ENCODE results near the gene GSTA1. TPM values are rescaled to one million over a fixed set of nuclear protein-coding genes. Genes with fewer than 3 reads are reported as not detected.
"Not testable (repeated sequence)": the region's sequence is repeated elsewhere in the genome, so short reads cannot be mapped to it uniquely, and the experiment has no call there.

Gene GSTA1
- polyA plus RNA-seq, 3 donors: 1.5 to 2.0 (median 1.9) TPM

DNA sequence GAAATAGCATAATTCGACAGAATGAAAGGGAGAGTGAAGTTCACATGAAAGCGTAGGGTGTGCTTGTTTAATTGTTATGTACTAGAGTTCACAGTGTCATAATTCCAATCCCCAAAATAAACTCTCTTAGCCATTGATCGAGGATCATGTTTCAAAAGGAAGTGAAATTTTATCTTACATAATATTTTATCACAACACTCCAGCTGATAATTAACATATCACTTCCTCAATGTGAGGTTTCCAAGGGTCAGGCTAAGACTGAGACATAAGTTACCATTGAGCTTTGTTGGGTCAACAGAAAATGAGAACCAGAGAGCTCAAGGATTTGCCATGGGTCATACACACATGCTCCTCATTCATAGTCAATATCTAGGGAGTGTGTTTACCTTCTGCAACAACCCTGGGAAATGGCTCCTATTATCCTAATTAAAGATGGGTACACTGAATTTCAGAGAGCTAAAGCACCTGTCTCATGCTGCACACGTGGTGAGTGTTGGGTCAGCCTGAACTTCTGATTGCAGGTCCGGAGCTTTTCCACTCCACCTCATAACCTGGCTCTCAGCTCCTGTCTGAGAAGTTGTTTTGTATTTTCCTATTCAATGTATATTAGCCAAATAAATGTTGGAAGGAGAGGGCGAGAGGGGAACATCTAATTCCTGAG, 43.4 kb downstream of the GSTA1 start:
- no peak for DNase-seq (ENCODE audit: low read depth in 3 of 3, low spot score in 2 of 3)

DNA sequence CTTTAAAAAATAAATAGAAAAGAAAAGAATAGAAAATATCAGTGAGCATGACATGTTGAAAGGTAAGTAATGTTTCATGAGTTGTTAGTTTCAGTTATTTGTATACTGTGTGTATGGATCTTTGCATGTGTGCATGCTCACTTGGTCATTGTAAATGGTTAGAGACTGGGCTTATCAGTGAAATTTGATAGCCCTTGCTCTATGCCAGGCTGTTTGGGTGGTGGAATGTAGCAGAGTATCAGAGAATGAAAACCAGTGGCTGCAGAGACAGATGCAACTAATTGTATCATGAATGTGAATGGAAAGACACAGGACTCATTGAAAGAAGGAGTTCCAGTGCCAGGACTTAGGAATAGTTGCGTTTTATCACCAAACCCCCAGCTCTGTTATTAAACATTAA, 44.5 kb downstream of the GSTA1 start:
- no peak for DNase-seq (ENCODE audit: low read depth in 3 of 3, low spot score in 2 of 3)

DNA sequence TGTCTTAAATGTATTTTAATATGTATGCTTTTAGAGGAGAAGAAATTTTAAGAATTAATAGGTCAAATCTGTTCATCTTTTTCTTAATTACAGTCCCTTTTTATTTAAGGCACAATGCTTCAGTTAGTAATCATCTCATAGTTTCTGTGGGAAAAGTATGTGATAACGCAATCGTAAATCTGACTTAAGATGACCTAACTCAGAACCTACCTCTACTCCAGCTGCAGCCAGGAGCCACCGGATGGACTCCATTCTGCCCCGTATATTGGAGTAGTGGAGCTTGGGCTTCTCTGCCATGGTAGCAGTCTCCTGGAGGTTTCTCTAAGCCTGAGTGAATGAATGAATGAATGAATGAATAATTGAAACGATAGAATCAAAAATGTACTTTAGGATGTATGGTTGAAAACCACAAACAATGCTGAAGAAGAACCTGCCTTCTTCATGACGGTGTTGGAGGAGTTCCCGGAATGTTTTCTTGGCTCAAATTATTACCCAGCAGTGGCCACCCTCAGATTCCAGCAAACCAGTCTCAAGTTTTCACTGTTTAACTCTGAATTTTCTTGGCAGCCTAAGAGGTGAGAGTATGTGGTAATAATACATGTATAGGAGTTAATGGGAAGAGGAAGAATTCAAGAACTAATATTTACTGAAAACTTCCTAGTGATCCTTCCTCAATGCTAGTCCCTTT, 45.8 kb downstream of the GSTA1 start:
- DNase-seq (ENCODE audit: low read depth in 3 of 3, low spot score in 2 of 3): not testable (repeated sequence)

DNA sequence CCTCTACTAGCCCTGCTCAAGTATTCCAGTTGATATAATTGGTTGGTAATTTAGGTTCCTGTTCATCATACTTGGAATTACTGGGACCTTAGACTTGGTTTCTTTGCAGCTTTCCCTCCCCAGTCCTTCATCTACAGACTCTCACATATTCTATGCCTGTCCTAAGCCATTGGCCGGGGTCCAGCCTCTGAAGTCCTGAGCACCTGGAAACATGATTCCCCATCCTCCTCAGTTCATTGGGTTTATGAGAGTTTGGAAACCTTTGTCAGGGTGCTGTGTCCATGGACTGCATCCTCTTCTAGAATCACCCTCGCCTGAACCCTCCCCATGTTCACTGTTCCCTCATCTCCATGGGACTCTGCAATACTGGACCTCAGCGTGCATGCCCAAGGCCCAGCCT, 49.2 kb downstream of the GSTA1 start:
- DNase-seq (ENCODE audit: low read depth in 3 of 3, low spot score in 2 of 3): no peak

DNA sequence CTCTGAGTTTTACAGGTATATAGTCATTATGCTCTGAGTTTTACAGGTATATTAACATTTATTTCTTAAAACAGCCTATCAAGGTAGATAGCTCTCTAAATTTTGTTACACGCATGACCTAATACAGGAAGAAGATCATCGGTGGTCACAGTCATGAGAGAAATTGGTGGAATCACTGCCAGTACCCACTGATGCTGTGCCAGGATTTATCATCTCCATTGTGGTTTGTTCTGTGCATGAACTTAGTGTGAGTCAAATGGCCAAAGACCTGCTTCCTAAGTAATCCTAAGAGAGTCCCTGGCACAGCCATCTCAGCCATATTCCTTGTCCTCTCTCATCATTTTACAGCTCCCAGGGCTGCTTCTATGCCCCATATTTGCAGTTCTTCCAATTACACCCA, 50.5 kb downstream of the GSTA1 start:
- not testable (repeated sequence) for DNase-seq (ENCODE audit: low read depth in 3 of 3, low spot score in 2 of 3)

DNA sequence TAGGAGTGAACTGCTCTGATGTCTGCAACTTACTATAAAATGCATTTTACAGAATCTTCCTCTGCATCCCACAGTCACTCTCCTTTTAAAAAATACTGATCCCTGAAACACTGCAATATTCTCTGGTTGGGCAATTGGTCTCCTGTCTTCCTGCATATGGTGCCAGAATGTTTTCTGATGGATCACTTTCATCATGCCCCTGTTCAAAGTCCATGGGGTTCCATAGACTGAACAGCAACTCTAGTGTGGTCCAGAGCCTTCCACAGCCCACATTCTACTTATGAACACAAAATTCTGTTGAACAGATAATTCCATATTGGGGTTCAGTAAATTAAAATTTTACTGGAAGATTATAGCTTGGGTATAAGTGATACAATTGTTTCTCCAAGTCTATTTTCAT, 51.3 kb downstream of the GSTA1 start:
- DNase-seq (ENCODE audit: low read depth in 3 of 3, low spot score in 2 of 3): no peak

DNA sequence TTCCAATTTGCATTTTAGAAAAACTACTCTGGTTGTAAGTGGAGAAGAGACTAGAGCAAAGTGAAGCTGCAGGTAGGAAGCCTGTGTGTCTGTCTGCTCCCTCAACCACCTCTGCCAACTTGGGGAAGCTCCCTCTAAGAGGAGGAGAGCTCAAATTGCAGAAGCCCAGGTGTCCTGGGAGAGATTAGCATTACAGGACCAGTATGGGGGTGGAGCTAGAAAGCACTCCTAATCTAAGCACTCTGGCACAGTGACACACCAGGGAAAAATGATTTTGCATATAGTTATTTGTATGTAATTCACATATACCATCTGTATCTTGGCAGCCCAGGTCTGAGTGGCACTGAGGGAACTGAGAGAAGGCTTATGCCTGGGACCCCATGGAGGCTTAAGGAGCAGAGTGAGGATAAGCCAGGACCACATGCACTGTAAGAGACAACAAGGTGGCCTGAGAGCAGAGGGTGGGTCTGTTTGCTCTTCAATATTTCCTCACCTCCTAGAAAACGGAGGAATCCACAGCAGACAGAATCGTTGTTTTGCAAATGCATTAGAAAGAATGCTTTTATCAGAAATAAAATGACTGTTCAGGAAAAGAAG, 54.0 kb downstream of the GSTA1 start:
- DNase-seq (ENCODE audit: low read depth in 3 of 3, low spot score in 2 of 3): no peak

DNA sequence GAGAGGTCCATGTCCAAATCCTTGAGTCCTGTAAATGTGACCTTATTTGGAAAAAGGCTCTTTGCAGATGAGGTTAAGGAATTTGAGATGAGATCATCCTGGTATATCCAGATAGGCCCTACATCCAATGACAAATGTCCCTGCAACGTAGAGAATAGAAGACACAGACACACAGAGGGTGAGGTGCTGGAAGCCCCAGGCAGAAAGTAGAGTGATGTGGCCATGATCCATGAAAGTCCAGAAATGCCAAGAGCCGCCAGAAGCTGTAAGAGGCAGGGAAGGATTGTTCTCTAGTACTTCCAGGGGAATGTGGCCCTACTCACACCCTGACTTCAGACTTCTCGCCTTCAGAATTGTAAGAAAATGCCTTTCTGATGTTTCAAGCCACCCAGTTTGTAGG, 56.3 kb downstream of the GSTA1 start:
- DNase-seq (ENCODE audit: low read depth in 3 of 3, low spot score in 2 of 3): not testable (repeated sequence)

DNA sequence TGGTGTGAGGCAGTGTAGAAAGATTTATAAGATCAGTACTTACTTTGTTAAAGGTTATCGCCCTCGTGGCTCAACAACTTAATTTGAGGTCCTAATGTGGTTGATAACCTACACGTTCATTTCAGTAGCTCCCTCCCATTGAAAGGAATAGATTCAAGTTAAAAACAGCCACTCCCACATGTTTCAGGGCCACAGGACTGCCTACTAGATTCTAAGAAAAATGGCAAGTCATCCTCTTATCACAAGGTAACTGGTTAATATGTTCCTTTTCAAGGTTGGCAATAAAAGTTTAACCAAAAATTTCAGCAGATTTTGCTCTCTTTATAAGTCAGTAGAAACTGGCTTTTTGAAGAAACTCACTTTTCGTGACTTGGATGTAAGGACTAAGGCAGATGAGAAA, 57.4 kb downstream of the GSTA1 start:
- no peak for DNase-seq (ENCODE audit: low read depth in 3 of 3, low spot score in 2 of 3)

DNA sequence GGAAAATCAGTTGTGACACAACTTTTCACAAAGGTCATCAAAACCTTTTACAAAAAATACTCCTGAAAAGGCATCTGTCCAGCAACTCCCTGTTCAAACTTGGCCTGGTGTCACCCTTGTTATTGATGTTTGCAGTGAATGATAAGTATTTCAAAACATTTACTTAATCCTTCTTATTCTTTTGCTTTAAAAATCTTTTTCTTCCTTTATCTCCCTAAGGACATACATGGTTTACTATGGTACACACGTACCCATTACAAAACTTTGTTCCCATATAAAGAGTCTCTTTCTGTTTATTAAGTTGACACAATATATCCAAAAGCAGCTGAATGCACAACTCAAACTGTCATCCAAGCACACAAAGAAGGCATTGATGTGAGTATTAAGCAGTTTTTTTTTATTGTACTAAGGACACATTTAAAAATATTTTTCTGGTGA, 57.8 kb downstream of the GSTA1 start:
- DNase-seq (ENCODE audit: low read depth in 3 of 3, low spot score in 2 of 3): no peak

DNA sequence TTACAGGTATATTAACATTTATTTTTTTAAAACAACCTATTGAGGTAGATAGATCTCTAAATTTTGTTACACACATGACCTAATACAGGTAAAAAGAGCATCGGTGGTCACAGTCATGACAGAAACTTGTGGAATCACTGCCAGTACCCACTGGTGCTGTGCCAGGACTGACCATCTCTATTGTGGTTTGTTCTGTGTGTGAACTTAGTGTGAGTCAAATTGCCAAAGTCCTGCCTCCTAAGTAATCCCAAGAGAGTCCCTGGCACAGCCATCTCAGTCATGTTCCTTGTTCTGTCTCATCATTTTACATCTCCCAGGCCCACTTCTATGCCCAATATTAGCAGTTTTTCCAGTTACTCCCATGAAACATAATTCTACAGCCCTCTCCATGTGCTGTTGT, 61.7 kb downstream of the GSTA1 start:
- no peak for DNase-seq (ENCODE audit: low read depth in 3 of 3, low spot score in 2 of 3)

Other genes starting within 250 kb of the GSTA1 start
- 10 to 100 TPM; 41.7 to 47.6 (median 46.8) TPM for gene TRAM2, start 226.8 kb downstream of the GSTA1 start, polyA plus RNA-seq (ENCODE audit: insufficient read length in 3 of 3)
- 10 to 100 TPM; 47.3 to 54.9 (median 50.1) TPM for gene TMEM14A, start 132.7 kb downstream of the GSTA1 start, polyA plus RNA-seq (ENCODE audit: insufficient read length in 3 of 3)
- under 1 TPM; 0.15 to 0.25 (median 0.22) TPM for gene GSTA2, start 40.3 kb downstream of the GSTA1 start, polyA plus RNA-seq (ENCODE audit: insufficient read length in 3 of 3)
- gene GSTA5, start 37.0 kb upstream of the GSTA1 start, polyA plus RNA-seq (ENCODE audit: insufficient read length in 3 of 3): not detected
- gene GSTA3, start 105.9 kb upstream of the GSTA1 start, polyA plus RNA-seq (ENCODE audit: insufficient read length in 3 of 3): under 1 TPM; 0.50 to 0.74 (median 0.51) TPM
- 100 to 1,000 TPM; 107 to 124 (median 115) TPM for gene GSTA4, start 191.5 kb upstream of the GSTA1 start, polyA plus RNA-seq (ENCODE audit: insufficient read length in 3 of 3)